Right cardiac atrium (tissue), 5 donors: Measurements from ENCODE around the gene ENGASE. TPM values are rescaled to one million over a fixed set of nuclear protein-coding genes. Genes with fewer than 3 reads are reported as not detected.

ENCODE experiments used
- ATAC-seq, 2 donors: fragments of 200-7000 bp; cut with Tn5 transposase; one replicate each; pipeline versions ENCODE4 v1.8.0 to v1.9.1; 2020; ENCODE audit warnings: moderate library complexity in 2 of 2, mild to moderate bottlenecking in 1 of 2
- DNase-seq, 3 donors: peaks; one replicate each; pipeline ENCODE4 v3.0.0-alpha.2; 2020
- H3K27ac ChIP-seq: one replicate; pipeline ENCODE4 v1.5.1; 2013; ENCODE audit warnings: mild to moderate bottlenecking, low read length, control low read depth, moderate library complexity
- H3K27me3 ChIP-seq: one replicate; pipeline ENCODE4 v1.6.1; 2013; ENCODE audit not compliant: control insufficient read depth, insufficient read depth
- H3K4me1 ChIP-seq: one replicate; pipeline ENCODE4 v1.6.1; 2013; ENCODE audit warnings: low read length; ENCODE audit not compliant: control insufficient read depth, insufficient read depth
- H3K4me3 ChIP-seq: one replicate; pipeline ENCODE4 v1.5.1; 2013; ENCODE audit warnings: low read length, control low read depth
- H3K9me3 ChIP-seq: one replicate; pipeline ENCODE4 v1.6.1; 2013; ENCODE audit warnings: low read length; ENCODE audit not compliant: control insufficient read depth
- WGBS: extraction: QIAGEN DNeasy Blood & Tissue Kit; methylation state at CpG from one replicate; pipeline ENCODE4 v1.1.7; 2013; 5-methylcytosine and 5-hydroxymethylcytosine counted together
- intact Hi-C, 4 donors: fragments of 100-400 bp; cut with DNase I; formaldehyde crosslinking; loops; one replicate each; pipeline versions ENCODE4 v1.11.0 to v1.14.0; 2022 to 2023
- polyA plus RNA-seq: library from polyadenylated mRNA; stranded (reverse); fragments of 200-250 nt; gene quantifications from one replicate; pipeline ENCODE4 v1.2.3, GENCODE V29; 2013
- total RNA-seq, 4 donors: library from RNA; stranded (reverse); fragmentation: NEBNext Ultra II Directional; extraction: Animal tissue kit (Norgen Biotek cat#: 25700); gene quantifications; one replicate each; pipeline ENCODE4 v1.2.1, GENCODE V29; 2021
- donor health status: healthy with polysubstance abuse.
- donor health status: DM: no; HTN: yes; CAD: no.
- donor health status: DM: no; HTN: no; CAD: no.
- donor health status: DM: no; HTN: yes; CAD: no; lungs with severe emphysema.
- donor health status: DM: yes; HTN: yes; CAD: no.

Gene ENGASE
- total and polyA plus RNA-seq, 5 donors: 25.4 to 48.0 (median 40.3) TPM

GRCh38 chr17:79046916-79047280 lies 27.7 kb upstream of the ENGASE start:
- ATAC-seq (peak in 1 of 2 donors; percentile 32), DNase-seq (peak; percentile 60 to 89 (median 84))
- H3K4me1 ChIP-seq: peaks cover 3% of the 10 kb centered on the region
- no peaks in the 10 kb centered on the region for H3K27me3 ChIP-seq
- H3K27ac ChIP-seq: peak overlapping the region; percentile 29
- 44% methylated on average over 15 of the region's 15 CpGs for whole genome bisulfite sequencing
- no peak overlapping the region for H3K4me3 ChIP-seq
- intact Hi-C loops: loop anchor here in 1 of 4 donors (5.0 kb wide), 1 partner anchor 35 kb away; no protein-coding TSS in a partner anchor
- H3K9me3 ChIP-seq: no peaks in the 10 kb centered on the region

GRCh38 chr17:79047291-79047920 lies 27.2 kb upstream of the ENGASE start:
- Histone ChIP-seq H3K27me3 (no peaks in the 10 kb centered on the region), H3K4me1 (peaks cover 3% of the 10 kb centered on the region), H3K4me3 (no peak overlapping the region), H3K27ac (peak overlapping the region; percentile 8), H3K9me3 (no peaks in the 10 kb centered on the region)
- DNase-seq (peak in 2 of 3 donors; percentile 59 to 76), ATAC-seq (no peak)
- WGBS: 76% methylated on average over 30 of the region's 30 CpGs
- intact Hi-C loops: loop anchor here in 1 of 4 donors (5.0 kb wide), 1 partner anchor 35 kb away; no protein-coding TSS in a partner anchor

GRCh38 chr17:79047923-79048825 lies 26.4 kb upstream of the ENGASE start:
- peak; percentile 49 to 70 (median 70) for DNase-seq
- peak in 1 of 2 donors; percentile 2 for ATAC-seq
- H3K4me1 ChIP-seq: peaks cover 3% of the 10 kb centered on the region
- no peak overlapping the region for H3K4me3 ChIP-seq
- intact Hi-C loops: loop anchor here in 1 of 4 donors (5.0 kb wide), 1 partner anchor 34 kb away; no protein-coding TSS in a partner anchor
- H3K27ac ChIP-seq: no peak overlapping the region
- 88% methylated on average over 41 of the region's 41 CpGs for WGBS
- no peaks in the 10 kb centered on the region for H3K27me3 ChIP-seq
- no peaks in the 10 kb centered on the region for H3K9me3 ChIP-seq

- DNase-seq: peak in 1 of 3 donors; percentile 42
- Histone ChIP-seq H3K4me3 (no peak overlapping the region), H3K27me3 (no peaks in the 10 kb centered on the region), H3K4me1 (peaks cover 3% of the 10 kb centered on the region), H3K9me3 (no peaks in the 10 kb centered on the region), H3K27ac (no peak overlapping the region)
- 90% methylated on average over 21 of the region's 21 CpGs for WGBS
- intact Hi-C loops: loop anchor here in 1 of 4 donors (5.0 kb wide), 1 partner anchor 33 kb away; no protein-coding TSS in a partner anchor
- no peak for ATAC-seq
Observed at GRCh38 chr17:79048826-79049755, 25.5 kb upstream of the ENGASE start.

- H3K27ac ChIP-seq: no peak overlapping the region
- peak in 1 of 3 donors; percentile 41 for DNase-seq
- intact Hi-C loops: loop anchor here in 1 of 4 donors (5.0 kb wide), 1 partner anchor 32 kb away; no protein-coding TSS in a partner anchor
- ATAC-seq: no peak
- H3K27me3 ChIP-seq: no peaks in the 10 kb centered on the region
- H3K4me1 ChIP-seq: peaks cover 3% of the 10 kb centered on the region
- H3K9me3 ChIP-seq: no peaks in the 10 kb centered on the region
- no peak overlapping the region for H3K4me3 ChIP-seq
- WGBS: 95% methylated on average over 11 of the region's 11 CpGs
Observed at GRCh38 chr17:79049821-79050220, 24.8 kb upstream of the ENGASE start.

DNA sequence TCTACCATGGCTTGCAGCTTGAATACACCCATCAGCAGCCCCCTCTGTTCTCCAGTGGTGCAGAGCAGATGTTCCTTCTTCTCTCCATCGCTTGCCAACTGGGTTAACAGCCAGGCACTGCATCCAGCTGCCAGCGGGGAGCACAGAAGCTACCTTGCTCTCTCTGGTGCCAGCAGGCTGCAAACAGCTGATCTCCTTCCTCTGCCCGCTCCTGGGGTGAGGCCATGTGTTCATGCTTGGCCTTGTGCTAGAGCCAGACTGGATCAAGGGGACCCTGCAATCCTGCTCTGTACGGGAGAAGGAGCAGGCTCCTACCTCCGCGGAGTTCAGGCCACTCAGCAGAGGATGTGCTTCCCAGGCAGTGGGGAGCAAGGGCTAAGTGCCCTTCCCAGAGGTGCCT lies 24.1 kb upstream of the ENGASE start:
- intact Hi-C loops: no loop called here
- H3K27me3 ChIP-seq: no peaks in the 10 kb centered on the region
- no peak overlapping the region for H3K27ac ChIP-seq
- WGBS: 90% methylated on average over 6 of the region's 6 CpGs
- peaks cover 3% of the 10 kb centered on the region for H3K4me1 ChIP-seq
- DNase-seq: peak in 1 of 3 donors; percentile 32
- no peaks in the 10 kb centered on the region for H3K9me3 ChIP-seq
- H3K4me3 ChIP-seq: no peak overlapping the region
- ATAC-seq: no peak

DNA sequence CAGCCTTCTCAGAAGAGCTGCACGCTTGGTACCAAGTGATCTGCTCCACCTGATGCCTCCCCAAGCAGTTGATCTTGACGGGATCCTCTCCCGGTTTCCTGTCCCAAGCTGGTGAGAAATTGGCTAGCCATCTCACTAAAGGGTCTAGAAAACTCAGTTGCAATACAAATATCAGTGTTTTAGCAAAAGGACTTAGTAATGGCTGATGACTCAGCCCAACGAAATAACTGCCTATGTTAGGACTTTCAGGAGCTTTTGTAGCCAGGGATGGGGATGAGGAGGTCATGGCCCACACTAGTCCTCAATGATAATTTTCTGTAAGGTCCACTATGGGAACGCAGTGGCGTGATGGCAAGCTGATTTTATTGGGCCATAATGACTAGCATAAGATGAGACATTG lies 23.3 kb upstream of the ENGASE start:
- 86% methylated on average over 6 of the region's 6 CpGs for WGBS
- no peaks in the 10 kb centered on the region for H3K9me3 ChIP-seq
- H3K27ac ChIP-seq: no peak overlapping the region
- H3K4me1 ChIP-seq: peaks cover 3% of the 10 kb centered on the region
- no peak overlapping the region for H3K4me3 ChIP-seq
- intact Hi-C loops: no loop called here
- DNase-seq (no peak), ATAC-seq (no peak)
- H3K27me3 ChIP-seq: no peaks in the 10 kb centered on the region

DNA sequence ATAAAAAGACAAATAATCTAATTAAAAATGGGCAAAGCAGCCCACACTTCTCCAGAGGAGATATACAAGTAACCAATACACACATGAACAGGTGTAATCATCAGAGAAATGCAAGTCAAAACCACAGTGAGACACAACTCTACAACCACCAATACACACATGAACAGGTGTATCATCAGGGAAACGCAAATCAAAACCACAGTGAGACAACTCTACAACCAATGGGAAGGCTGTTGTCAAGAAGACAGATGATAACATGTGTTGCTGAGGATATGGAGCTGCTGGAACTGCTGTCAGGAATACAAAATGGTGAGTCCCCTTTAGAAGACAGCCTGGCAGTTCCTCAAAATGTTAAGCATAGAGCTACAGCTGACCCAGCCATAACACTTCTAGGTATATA lies 22.5 kb upstream of the ENGASE start:
- intact Hi-C loops: no loop called here
- no peaks in the 10 kb centered on the region for H3K9me3 ChIP-seq
- DNase-seq: no peak
- ATAC-seq: no peak
- 82% methylated on average over 1 of the region's 1 CpG for WGBS
- H3K27me3 ChIP-seq: no peaks in the 10 kb centered on the region
- H3K4me3 ChIP-seq: no peak overlapping the region
- no peak overlapping the region for H3K27ac ChIP-seq
- peaks cover 3% of the 10 kb centered on the region for H3K4me1 ChIP-seq

DNA sequence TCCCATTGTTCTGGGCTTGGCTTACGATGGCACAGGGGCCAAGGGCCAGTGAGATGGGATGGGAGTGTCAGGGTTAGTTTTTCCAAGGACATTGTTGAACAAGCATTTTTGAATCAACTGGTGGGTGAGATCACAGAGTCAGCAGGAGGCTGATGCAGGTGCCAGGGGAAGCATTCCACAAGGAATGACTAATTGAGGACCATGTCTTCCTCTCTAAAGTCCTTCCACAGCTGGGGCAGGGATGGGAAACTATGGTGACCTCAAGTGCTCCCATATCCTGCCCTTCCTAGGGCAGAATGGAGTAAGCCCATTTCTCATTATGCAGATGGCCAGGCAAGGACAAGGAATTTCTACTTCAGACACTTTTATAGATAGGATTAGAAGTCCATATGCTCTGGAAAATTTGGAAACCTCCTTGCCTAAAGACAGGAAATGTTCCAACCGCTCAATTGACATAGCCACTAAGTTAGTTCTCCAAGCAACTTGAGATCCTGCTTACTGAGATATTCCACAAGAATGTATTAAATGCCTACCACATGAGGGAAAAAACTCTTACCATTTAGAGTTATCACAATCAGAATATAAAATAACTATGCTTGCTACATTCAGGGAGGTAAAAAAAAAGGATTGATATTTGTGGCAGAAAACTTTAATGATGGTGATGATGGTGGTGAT lies 21.2 kb upstream of the ENGASE start:
- Histone ChIP-seq H3K4me1 (no peaks in the 10 kb centered on the region), H3K4me3 (no peak overlapping the region), H3K27ac (no peak overlapping the region), H3K27me3 (no peaks in the 10 kb centered on the region), H3K9me3 (no peaks in the 10 kb centered on the region)
- ATAC-seq (peak in 1 of 2 donors; percentile 48), DNase-seq (peak in 1 of 3 donors; percentile 9)
- intact Hi-C loops: no loop called here
- 68% methylated on average over 2 of the region's 2 CpGs for WGBS
